IPS DF 6.9 (cell line): ENCODE data around the gene IPMK.

Experiments
- DNase-seq: peaks from one replicate; pipeline ENCODE4 v3.0.0-alpha.2; 2013; ENCODE audit warnings: low read depth, low spot score
- H3K27ac ChIP-seq: one replicate; pipeline ENCODE4 v1.5.1; 2013; ENCODE audit warnings: low read length, control low read depth
- H3K27me3 ChIP-seq: 2 replicates; pipeline ENCODE4 v1.6.1; 2013; ENCODE audit warnings: mild to moderate bottlenecking, low read length; ENCODE audit not compliant: control insufficient read depth, insufficient read depth
- H3K36me3 ChIP-seq: 2 replicates; pipeline ENCODE4 v1.6.1; 2013; ENCODE audit warnings: low read length; ENCODE audit not compliant: control insufficient read depth, insufficient read depth
- H3K4me1 ChIP-seq: 2 replicates; pipeline ENCODE4 v1.6.1; 2013; ENCODE audit warnings: low read length; ENCODE audit not compliant: control insufficient read depth, insufficient read depth
- H3K4me3 ChIP-seq: 2 replicates; pipeline ENCODE4 v1.5.1; 2013; ENCODE audit warnings: mild to moderate bottlenecking, low read length
- H3K9me3 ChIP-seq: 2 replicates; pipeline ENCODE4 v1.6.1; 2013; ENCODE audit warnings: low read length, inconsistent platforms; ENCODE audit not compliant: control insufficient read depth, insufficient read depth
- WGBS: extraction: QIAGEN DNeasy Blood & Tissue Kit; methylation state at CpG from one replicate; pipeline ENCODE4 v1.1.7; 2013; ENCODE audit warnings: mixed read lengths, missing lambda C conversion rate; ENCODE audit not compliant: insufficient read length, insufficient coverage; 5-methylcytosine and 5-hydroxymethylcytosine counted together

The IPMK gene

GRCh38 chr10:58291538-58292174 is 24.0 kb upstream of the IPMK start:
- Histone ChIP-seq H3K36me3 (no peaks in the 10 kb centered on the region), H3K4me3 (no peak overlapping the region), H3K27ac (no peak overlapping the region), H3K9me3 (no peaks in the 10 kb centered on the region), H3K4me1 (no peaks in the 10 kb centered on the region), H3K27me3 (no peaks in the 10 kb centered on the region)
- 100% methylated on average over 1 of the region's 5 CpGs for WGBS
- no peak for DNase-seq

- no peak for DNase-seq
- H3K4me3 ChIP-seq, result no peak overlapping the region
- H3K9me3 ChIP-seq, result no peaks in the 10 kb centered on the region
- WGBS, result no CpG with 5 or more reads among the region's 3 CpGs
- H3K4me1 ChIP-seq, result no peaks in the 10 kb centered on the region
- H3K36me3 ChIP-seq, result no peaks in the 10 kb centered on the region
- no peak overlapping the region for H3K27ac ChIP-seq
- no peaks in the 10 kb centered on the region for H3K27me3 ChIP-seq
Measured at GRCh38 chr10:58282615-58283014, 14.9 kb upstream of the IPMK start.

GRCh38 chr10:58281092-58281752 is 13.5 kb upstream of the IPMK start:
- Histone ChIP-seq H3K4me1 (no peaks in the 10 kb centered on the region), H3K36me3 (no peaks in the 10 kb centered on the region), H3K27me3 (no peaks in the 10 kb centered on the region), H3K9me3 (no peaks in the 10 kb centered on the region), H3K4me3 (no peak overlapping the region), H3K27ac (no peak overlapping the region)
- no peak for DNase-seq
- WGBS, result no CpG with 5 or more reads among the region's 2 CpGs

- Histone ChIP-seq H3K27me3 (no peaks in the 10 kb centered on the region), H3K4me3 (no peak overlapping the region), H3K4me1 (no peaks in the 10 kb centered on the region), H3K9me3 (no peaks in the 10 kb centered on the region), H3K36me3 (no peaks in the 10 kb centered on the region), H3K27ac (no peak overlapping the region)
- no peak for DNase-seq
- WGBS, result no CpG with 5 or more reads among the region's 3 CpGs
Measured at GRCh38 chr10:58280477-58280876, 12.8 kb upstream of the IPMK start.

- H3K27ac ChIP-seq, result no peak overlapping the region
- H3K36me3 ChIP-seq, result no peaks in the 10 kb centered on the region
- no peak for DNase-seq
- no peaks in the 10 kb centered on the region for H3K9me3 ChIP-seq
- no peak overlapping the region for H3K4me3 ChIP-seq
- WGBS, result no CpG with 5 or more reads among the region's 1 CpG
- no peaks in the 10 kb centered on the region for H3K4me1 ChIP-seq
- H3K27me3 ChIP-seq, result no peaks in the 10 kb centered on the region
Measured at GRCh38 chr10:58278962-58279307, 11.2 kb upstream of the IPMK start.

GRCh38 chr10:58278274-58278961 is 10.7 kb upstream of the IPMK start:
- Histone ChIP-seq H3K4me1 (no peaks in the 10 kb centered on the region), H3K27me3 (no peaks in the 10 kb centered on the region), H3K9me3 (no peaks in the 10 kb centered on the region), H3K27ac (no peak overlapping the region), H3K4me3 (no peak overlapping the region), H3K36me3 (no peaks in the 10 kb centered on the region)
- no CpG with 5 or more reads among the region's 7 CpGs for WGBS
- DNase-seq, result no peak

GRCh38 chr10:58275908-58276307 is 8.2 kb upstream of the IPMK start:
- no peak for DNase-seq
- Histone ChIP-seq H3K4me3 (no peak overlapping the region), H3K4me1 (no peaks in the 10 kb centered on the region), H3K27me3 (no peaks in the 10 kb centered on the region), H3K27ac (no peak overlapping the region), H3K9me3 (no peaks in the 10 kb centered on the region), H3K36me3 (no peaks in the 10 kb centered on the region)

- DNase-seq, result no peak
- Histone ChIP-seq H3K4me3 (no peak overlapping the region), H3K27me3 (no peaks in the 10 kb centered on the region), H3K4me1 (no peaks in the 10 kb centered on the region), H3K36me3 (no peaks in the 10 kb centered on the region), H3K27ac (no peak overlapping the region), H3K9me3 (no peaks in the 10 kb centered on the region)
- 100% methylated on average over 1 of the region's 2 CpGs for WGBS
Measured at GRCh38 chr10:58275261-58275660, 7.6 kb upstream of the IPMK start.

- Histone ChIP-seq H3K4me1 (no peaks in the 10 kb centered on the region), H3K4me3 (peak overlapping the region; percentile 45; the same call in 1 of the 2 replicates), H3K9me3 (no peaks in the 10 kb centered on the region), H3K27ac (no peak overlapping the region), H3K27me3 (no peaks in the 10 kb centered on the region), H3K36me3 (no peaks in the 10 kb centered on the region)
- DNase-seq, result no peak
- no CpG with 5 or more reads among the region's 12 CpGs for WGBS
Measured at GRCh38 chr10:58269782-58270290, 2.1 kb upstream of the IPMK start.

- H3K27me3 ChIP-seq, result no peaks in the 10 kb centered on the region
- no peaks in the 10 kb centered on the region for H3K9me3 ChIP-seq
- H3K4me1 ChIP-seq, result no peaks in the 10 kb centered on the region
- no peak within 1 kb of the TSS for H3K27ac ChIP-seq
- no peaks in the 10 kb centered on the region for H3K36me3 ChIP-seq
- peak; percentile 100 for DNase-seq
- no CpG with 5 or more reads among the region's 66 CpGs for WGBS
- H3K4me3 ChIP-seq, result peak within 1 kb of the TSS; percentile 92; the same call in 1 of the 2 replicates
Measured at GRCh38 chr10:58268946-58269781, 1.5 kb upstream of the IPMK start, which contains the start of gene CISD1. CISD1 (plus strand) TSS chr10:58269162; CDS start chr10:58269274, 112 bp downstream.
